OCI-LY3 (cell line): ENCODE data around the gene CACNA1B.

Experiments
- CTCF ChIP-seq: fragments of 200-600, 300-600 bp; sonication (generic); IDR thresholded peaks from 2 replicates; pipeline ENCODE4 v1.5.1; 2014; ENCODE audit warnings: antibody characterized with exemption, low read length, low read depth
- EZH2phosphoT487 ChIP-seq: fragments of 200-600 bp; shearing (Covaris generic); IDR thresholded peaks from 2 replicates; pipeline ENCODE4 v1.6.1; 2018; ENCODE audit warnings: antibody characterized with exemption, mixed run types, low read depth

- TF ChIP-seq CTCF (no peak), EZH2phosphoT487 (no peak)
Observed at GRCh38 chr9:138121438-138122050, 244.0 kb downstream of the CACNA1B start.
